Measurements from ENCODE around the gene PCIF1. TPM values are rescaled to one million over a fixed set of nuclear protein-coding genes. Genes with fewer than 3 reads are reported as not detected.

Gene PCIF1
- total RNA-seq, 4 donors from 2014 or later, result 20.7 to 39.2 (median 24.8) TPM

GRCh38 chr20:45948742-45949541, 14.5 kb downstream of the PCIF1 start:
- TF ChIP-seq CTCF (IDR thresholded peaks at IDR 0.05; ENCODE audit: low read depth), result no peak

- no peak for TF ChIP-seq CTCF (IDR thresholded peaks at IDR 0.05; ENCODE audit: low read depth)
Observed at GRCh38 chr20:45949542-45950329, 15.3 kb downstream of the PCIF1 start.

GRCh38 chr20:45950330-45950646, 15.8 kb downstream of the PCIF1 start:
- TF ChIP-seq CTCF (IDR thresholded peaks at IDR 0.05; ENCODE audit: low read depth), result no peak

- no peak for TF ChIP-seq CTCF (IDR thresholded peaks at IDR 0.05; ENCODE audit: low read depth)
Observed at GRCh38 chr20:45951925-45952834, 17.7 kb downstream of the PCIF1 start.

- TF ChIP-seq CTCF (IDR thresholded peaks at IDR 0.05; ENCODE audit: low read depth), result no peak
Observed at GRCh38 chr20:45952861-45953260, 18.4 kb downstream of the PCIF1 start.

- TF ChIP-seq CTCF (IDR thresholded peaks at IDR 0.05; ENCODE audit: low read depth), result no peak
Observed at GRCh38 chr20:45953672-45954071, 19.2 kb downstream of the PCIF1 start.
